GM12878 (cell line): ENCODE data around the gene NAV2. TPM values are rescaled to one million over a fixed set of nuclear protein-coding genes. Genes with fewer than 3 reads are reported as not detected.

ENCODE experiments used
- ATAC-seq: fragments of 200-7000 bp; cut with Tn5 transposase; 3 replicates; pipeline ENCODE4 v1.9.1; 2020; ENCODE audit warnings: mild to moderate bottlenecking, moderate library complexity
- BruUV-seq: library from RNA; stranded (reverse); fragments of 400-500 nt; replicated peaks from 2 replicates; lab custom pipeline; 2021; lab: Mats Ljungman, UMichigan
- CTCF ChIA-PET: fragments of 300-600 bp; sonication (Branson Sonifier 250); formaldehyde crosslinking; extraction: SDS; loops from one replicate; lab custom pipeline; 2021; ENCODE audit warnings: inconsistent platforms; lab: Yijun Ruan, JAX
- POLR2A ChIA-PET: fragments of 350-600 bp; formaldehyde crosslinking; extraction: SDS; loops from one replicate; lab custom pipeline; 2021; ENCODE audit warnings: inconsistent platforms; lab: Charles Lee
- RAD21 ChIA-PET: fragments of 300-600 bp; sonication (Branson Sonifier 250); formaldehyde crosslinking; loops from one replicate; lab custom pipeline; 2023; ENCODE audit warnings: antibody characterized with exemption; ENCODE audit not compliant: unreplicated experiment; lab: Charles Lee
- SMC1A ChIA-PET: fragments of 300-600 bp; sonication (Branson Sonifier 250); formaldehyde crosslinking; loops from one replicate; lab custom pipeline; 2023; ENCODE audit not compliant: unreplicated experiment, uncharacterized antibody; lab: Charles Lee
- DNase-seq: peaks from one replicate; pipeline ENCODE4 v3.0.0-alpha.2; 2011; ENCODE audit warnings: low read depth, low spot score
- FAIRE-seq: peaks from 3 replicates; lab custom pipeline; 2011; peaks lifted over from hg19 to GRCh38; lab: Jason Lieb, UNC
- H2AFZ ChIP-seq: 2 replicates; pipeline ENCODE4 v1.6.0; 2011; ENCODE audit warnings: low read depth, low read length, control low read depth; ENCODE audit not compliant: control insufficient read depth
- H3K27ac ChIP-seq: 2 replicates; pipeline ENCODE4 v1.5.1; 2011; ENCODE audit warnings: control low read depth; ENCODE audit not compliant: control insufficient read depth, insufficient read depth
- H3K27me3 ChIP-seq, 2 experiments: replicated peaks in 1 of 2; 2 replicates each; pipeline versions ENCODE4 v1.6.0 to v1.6.1; 2011; ENCODE audit warnings: low read length in 1 of 2; ENCODE audit not compliant: control insufficient read depth in 2 of 2, insufficient read depth in 2 of 2
- H3K36me3 ChIP-seq, 2 experiments: 2 replicates each; pipeline ENCODE4 v1.5.1; 2011; ENCODE audit warnings: low read length in 1 of 2; ENCODE audit not compliant: control insufficient read depth in 2 of 2, insufficient read depth in 2 of 2
- H3K4me1 ChIP-seq: 2 replicates; pipeline ENCODE4 v1.6.1; 2011; ENCODE audit warnings: mild to moderate bottlenecking, low read length, moderate library complexity, mixed read lengths; ENCODE audit not compliant: control insufficient read depth, insufficient read depth
- H3K4me2 ChIP-seq: 2 replicates; pipeline ENCODE4 v1.6.0; 2011; ENCODE audit warnings: control low read depth; ENCODE audit not compliant: control insufficient read depth, insufficient read depth
- H3K4me3 ChIP-seq: fragments of 200-600 bp; sonication (generic); 2 replicates; pipeline ENCODE4 v1.5.1; 2016
- H3K79me2 ChIP-seq: 2 replicates; pipeline ENCODE4 v1.6.0; 2011; ENCODE audit warnings: low read length; ENCODE audit not compliant: control insufficient read depth, insufficient read depth
- H3K9ac ChIP-seq: 2 replicates; pipeline ENCODE4 v1.8.0; 2011; ENCODE audit warnings: low read length, control low read depth, mixed read lengths; ENCODE audit not compliant: control insufficient read depth, insufficient read depth
- H3K9me3 ChIP-seq: replicated peaks from 3 replicates; pipeline ENCODE4 v1.5.1; 2011; ENCODE audit warnings: mild to moderate bottlenecking, low read length; ENCODE audit not compliant: control insufficient read depth, insufficient read depth
- H4K20me1 ChIP-seq: 2 replicates; pipeline ENCODE4 v1.6.0; 2011; ENCODE audit not compliant: control insufficient read depth, insufficient read depth
- BMI1 ChIP-seq: fragments of 450-650 bp; IDR thresholded peaks from 2 replicates; pipeline ENCODE4 v1.6.1; 2016; ENCODE audit warnings: mild to moderate bottlenecking, moderate library complexity, borderline replicate concordance
- CBX3 ChIP-seq: fragments of 200-600 bp; sonication (generic); IDR thresholded peaks from 2 replicates; pipeline ENCODE4 v1.6.1; 2016; ENCODE audit warnings: low read depth, borderline replicate concordance
- CTCF ChIP-seq, 3 experiments: IDR thresholded peaks in 2 of 3; conservative IDR thresholded peaks in 1 of 3; 2 replicates each; pipeline ENCODE4 v1.5.1; 2011; ENCODE audit warnings: low read depth in 3 of 3, low read length in 3 of 3, mild to moderate bottlenecking in 3 of 3, control low read depth in 2 of 3, moderate library complexity in 2 of 3, inconsistent platforms in 1 of 3, mixed read lengths in 1 of 3; ENCODE audit not compliant: control insufficient read depth in 2 of 3, insufficient read depth in 1 of 3; ENCODE audit errors: extremely low read depth in 1 of 3
- EP300 ChIP-seq, 2 experiments: fragments of 150-350 bp in 1 of 2; IDR thresholded peaks; 2 replicates each; pipeline ENCODE4 v1.6.1; 2011 to 2012; ENCODE audit warnings: low read depth in 2 of 2, low read length in 2 of 2, borderline replicate concordance in 1 of 2, improper control_type of control experiment in 1 of 2, inconsistent platforms in 1 of 2; ENCODE audit not compliant: control insufficient read depth in 1 of 2
- FOS ChIP-seq: IDR thresholded peaks from 3 replicates; pipeline ENCODE4 v1.6.1; 2011; ENCODE audit warnings: borderline replicate concordance; ENCODE audit not compliant: insufficient read length; ENCODE audit errors: extremely low read depth
- GABPA ChIP-seq: IDR thresholded peaks from 2 replicates; pipeline ENCODE4 v1.6.1; 2014; ENCODE audit warnings: antibody characterized with exemption, low read depth, mild to moderate bottlenecking, inconsistent platforms
- HCFC1 ChIP-seq: fragments of 150-350 bp; IDR thresholded peaks from 2 replicates; pipeline ENCODE4 v1.6.1; 2014; ENCODE audit warnings: low read length
- KAT2A ChIP-seq: conservative IDR thresholded peaks from 2 replicates; pipeline ENCODE4 v1.6.1; 2011; ENCODE audit warnings: low read depth, low read length; ENCODE audit not compliant: control insufficient read depth
- MEF2B ChIP-seq: fragments of 450-650 bp; IDR thresholded peaks from 2 replicates; pipeline ENCODE4 v1.6.1; 2018; ENCODE audit warnings: mild to moderate bottlenecking, moderate library complexity; ENCODE audit not compliant: partially characterized antibody, poor library complexity, severe bottlenecking
- MXI1 ChIP-seq: fragments of 150-350 bp; IDR thresholded peaks from 2 replicates; pipeline ENCODE4 v1.6.1; 2011; ENCODE audit warnings: low read depth, mild to moderate bottlenecking, inconsistent platforms, low read length, improper control_type of control experiment
- NFXL1 ChIP-seq: fragments of 450-650 bp; IDR thresholded peaks from 2 replicates; pipeline ENCODE4 v1.6.1; 2017; ENCODE audit warnings: antibody characterized with exemption, mild to moderate bottlenecking, borderline replicate concordance
- SMARCA5 ChIP-seq: fragments of 450-650 bp; IDR thresholded peaks from 2 replicates; pipeline ENCODE4 v1.6.1; 2017; ENCODE audit warnings: mild to moderate bottlenecking
- STAT3 ChIP-seq: IDR thresholded peaks from 2 replicates; pipeline ENCODE4 v1.6.1; 2011; ENCODE audit warnings: low read depth, low read length, improper control_type of control experiment
- SUPT20H ChIP-seq: IDR thresholded peaks from 2 replicates; pipeline ENCODE4 v1.6.1; 2011; ENCODE audit warnings: low read depth, mild to moderate bottlenecking, low read length, moderate library complexity, borderline replicate concordance; ENCODE audit not compliant: control insufficient read depth
- TCF3 ChIP-seq: IDR thresholded peaks from 2 replicates; pipeline ENCODE4 v1.6.1; 2012; ENCODE audit warnings: low read depth, mild to moderate bottlenecking, low read length, borderline replicate concordance; ENCODE audit not compliant: insufficient read depth
- WGBS: methylation state at CpG from one replicate; pipeline ENCODE4 v1.1.6; 2016; ENCODE audit warnings: low lambda C conversion rate; ENCODE audit not compliant: insufficient replicate concordance, insufficient coverage; ENCODE audit errors: missing lambda C conversion rate; 5-methylcytosine and 5-hydroxymethylcytosine counted together
- in situ Hi-C: fragments of 300-500 bp; cut with MboI; formaldehyde crosslinking; loops from 9 replicates; pipeline ENCODE4 v1.14.3; 2018; ENCODE audit warnings: mixed read lengths
- intact Hi-C: fragments of 100-400 bp; cut with micrococcal nuclease; formaldehyde crosslinking; loops from one replicate; pipeline ENCODE4 v1.14.2; 2022; ENCODE audit not compliant: unreplicated experiment
- polyA plus RNA-seq, 11 experiments: library from polyadenylated mRNA; depleted of rRNA in 4 of 11; unstranded in 6 of 11; stranded (reverse) in 5 of 11; fragments of >200 nt; fragmentation: Nextera tagmentation in 4 of 11; fragmentation: Illumina TruSeq in 1 of 11; extraction: Ambion mirVana in 4 of 11; extraction: Trizol in 1 of 11; gene quantifications; 1 replicate in 1 of 11; 2 replicates in 10 of 11; pipeline versions ENCODE4 v1.2.1 to v1.2.3, GENCODE V29; 2011 to 2016; ENCODE audit warnings: inconsistent platforms in 2 of 11, missing spikeins in 2 of 11, low read depth in 1 of 11
- total RNA-seq, 4 experiments: library from RNA; depleted of rRNA in 3 of 4; stranded (reverse); fragments of >200 nt in 3 of 4; fragmentation: Illumina TruSeq in 1 of 4; extraction: Trizol in 1 of 4; gene quantifications; 2 replicates each; pipeline versions ENCODE4 v1.2.1 to v1.2.3, GENCODE V29; 2013 to 2021
- TF ChIP-seq, protein P1 (sequence below): fragments of 450-650 bp; IDR thresholded peaks from 2 replicates; pipeline ENCODE4 v1.6.1; 2018; ENCODE audit warnings: mild to moderate bottlenecking, low read depth, moderate library complexity; ENCODE audit not compliant: partially characterized antibody

The NAV2 gene
- total and polyA plus RNA-seq, 10 of the 15 experiments (the other 5 are each of a cell fraction or from before 2014, with no cell fraction given) = 0.35 to 6.1 (median 1.1) TPM

DNA sequence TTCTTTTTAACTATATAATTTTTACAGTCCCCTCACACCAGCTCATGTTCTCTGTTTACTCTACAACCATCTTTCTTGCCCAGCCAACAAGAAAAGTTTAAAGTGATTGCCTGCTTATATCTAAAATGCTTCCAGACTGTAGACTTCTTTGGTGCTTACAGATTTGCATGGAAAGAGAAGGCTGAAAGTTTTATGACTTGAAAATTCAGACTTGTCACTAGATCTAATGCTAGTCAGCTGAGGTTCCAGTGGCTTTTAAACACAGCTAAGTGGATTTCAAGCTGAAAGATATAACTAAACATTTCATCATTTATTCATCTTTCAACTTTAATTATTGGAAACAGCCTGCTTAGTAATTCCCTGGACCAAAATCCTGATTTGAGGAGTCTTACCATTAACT lies 178.4 kb downstream of the NAV2 start (continued):
- TF ChIP-seq TCF3 = no peak

DNA sequence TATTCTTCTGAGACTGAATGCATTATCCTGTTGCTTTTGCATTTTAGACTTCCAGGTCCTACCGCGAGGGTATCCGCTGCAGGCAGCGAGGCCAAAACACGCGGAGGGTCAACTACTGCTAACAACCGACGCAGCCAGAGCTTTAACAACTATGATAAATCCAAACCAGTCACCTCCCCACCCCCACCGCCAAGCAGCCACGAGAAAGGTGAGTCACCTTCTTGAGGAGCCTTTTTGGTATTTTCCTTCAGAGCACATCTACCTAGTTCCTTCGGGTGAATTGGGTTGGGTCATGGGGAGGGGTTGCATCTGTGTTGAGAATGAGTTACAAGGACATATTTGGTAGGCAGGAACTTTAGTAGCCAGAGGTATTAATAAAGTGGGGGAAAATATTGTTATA lies 179.8 kb downstream of the NAV2 start:
- intact Hi-C loops = no loop called here
- SMC1A ChIA-PET = no interaction called here

More for the DNA sequence above, 179.8 kb downstream of the NAV2 start:
- Histone ChIP-seq H3K9me3 (no peaks in the 10 kb centered on the region), H3K36me3 (no peaks in the 10 kb centered on the region), H3K4me3 (no peak overlapping the region), H2AFZ (no peak overlapping the region), H4K20me1 (no peaks in the 10 kb centered on the region), H3K27me3 (no peaks in the 10 kb centered on the region), H3K9ac (no peak overlapping the region), H3K27ac (no peak overlapping the region), H3K4me1 (no peaks in the 10 kb centered on the region), H3K79me2 (no peaks in the 10 kb centered on the region), H3K4me2 (no peak overlapping the region)
- POLR2A ChIA-PET = no interaction called here
- BruUV-seq = no TSS peak
- ATAC-seq = no peak
- TF ChIP-seq SUPT20H = no peak
- no peak for TF ChIP-seq GABPA
- no peak for TF ChIP-seq STAT3
- TF ChIP-seq CBX3 = no peak
- no peak for TF ChIP-seq CTCF (IDR thresholded peaks at IDR 0.05 in 2 of 3, conservative IDR thresholded peaks at IDR 0.05 in 1 of 3; ENCODE audit: control insufficient read depth in 2 of 3, extremely low read depth in 1 of 3, insufficient read depth in 1 of 3, low read depth in 3 of 3, low read length in 3 of 3)
- no peak for TF ChIP-seq HCFC1
- no peak for TF ChIP-seq EP300 (IDR thresholded peaks at IDR 0.05; ENCODE audit: borderline replicate concordance in 1 of 2, control insufficient read depth in 1 of 2, low read depth in 2 of 2, low read length in 2 of 2)
- no peak for TF ChIP-seq NFXL1
- TF ChIP-seq FOS = no peak
- no peak for TF ChIP-seq MEF2B
- TF ChIP-seq BMI1 = no peak
- no peak for TF ChIP-seq MXI1
- no peak for TF ChIP-seq SMARCA5
- TF ChIP-seq, protein P1, sequence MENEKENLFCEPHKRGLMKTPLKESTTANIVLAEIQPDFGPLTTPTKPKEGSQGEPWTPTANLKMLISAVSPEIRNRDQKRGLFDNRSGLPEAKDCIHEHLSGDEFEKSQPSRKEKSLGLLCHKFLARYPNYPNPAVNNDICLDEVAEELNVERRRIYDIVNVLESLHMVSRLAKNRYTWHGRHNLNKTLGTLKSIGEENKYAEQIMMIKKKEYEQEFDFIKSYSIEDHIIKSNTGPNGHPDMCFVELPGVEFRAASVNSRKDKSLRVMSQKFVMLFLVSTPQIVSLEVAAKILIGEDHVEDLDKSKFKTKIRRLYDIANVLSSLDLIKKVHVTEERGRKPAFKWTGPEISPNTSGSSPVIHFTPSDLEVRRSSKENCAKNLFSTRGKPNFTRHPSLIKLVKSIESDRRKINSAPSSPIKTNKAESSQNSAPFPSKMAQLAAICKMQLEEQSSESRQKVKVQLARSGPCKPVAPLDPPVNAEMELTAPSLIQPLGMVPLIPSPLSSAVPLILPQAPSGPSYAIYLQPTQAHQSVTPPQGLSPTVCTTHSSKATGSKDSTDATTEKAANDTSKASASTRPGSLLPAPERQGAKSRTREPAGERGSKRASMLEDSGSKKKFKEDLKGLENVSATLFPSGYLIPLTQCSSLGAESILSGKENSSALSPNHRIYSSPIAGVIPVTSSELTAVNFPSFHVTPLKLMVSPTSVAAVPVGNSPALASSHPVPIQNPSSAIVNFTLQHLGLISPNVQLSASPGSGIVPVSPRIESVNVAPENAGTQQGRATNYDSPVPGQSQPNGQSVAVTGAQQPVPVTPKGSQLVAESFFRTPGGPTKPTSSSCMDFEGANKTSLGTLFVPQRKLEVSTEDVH = no peak
- TF ChIP-seq KAT2A = no peak
- in situ Hi-C loops = no loop called here
- CTCF ChIA-PET = interaction anchor here (0.7 kb wide), 1 partner anchor 156 kb away, joined by 3 read pairs; no protein-coding TSS in a partner anchor
- FAIRE-seq = no peak
- DNase-seq = no peak
- RAD21 ChIA-PET = no interaction called here
- 75% methylated on average over 11 of the region's 11 CpGs for WGBS
